NCI-H2227 treated with DMSO at 0.1 percent for 48 hours (cell line): ENCODE data around the gene KRTAP4-3.
"Not testable (repeated sequence)": the region's sequence is repeated elsewhere in the genome, so short reads cannot be mapped to it uniquely, and the experiment has no call there.

Experiments
- DNase-seq: peaks from one replicate; lab custom pipeline; 2025; lab: John Stamatoyannopoulos, UW

KRTAP4-3 gene

DNA sequence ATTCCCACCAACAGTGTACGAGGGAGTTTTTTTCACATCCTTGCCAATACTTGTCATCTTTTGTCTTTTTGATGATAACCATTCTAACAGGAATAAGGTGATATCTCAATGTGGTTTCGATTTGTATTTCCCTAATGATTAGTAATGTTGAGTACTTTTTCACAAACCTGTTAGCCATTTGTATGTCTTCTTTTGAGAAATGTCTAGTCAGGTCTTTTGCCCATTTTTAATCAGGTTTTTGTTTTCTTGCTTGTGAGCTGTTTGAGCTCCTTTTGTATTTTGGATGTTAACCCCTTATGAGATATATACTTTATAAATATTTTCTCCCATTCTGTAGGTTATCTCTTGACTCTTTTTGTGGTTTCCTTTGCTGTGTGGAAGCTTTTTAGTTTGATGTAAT, 16.5 kb downstream of the KRTAP4-3 start:
- DNase-seq: no peak

GRCh38 chr17:41150026-41150425, 18.0 kb downstream of the KRTAP4-3 start:
- DNase-seq: no peak

DNA sequence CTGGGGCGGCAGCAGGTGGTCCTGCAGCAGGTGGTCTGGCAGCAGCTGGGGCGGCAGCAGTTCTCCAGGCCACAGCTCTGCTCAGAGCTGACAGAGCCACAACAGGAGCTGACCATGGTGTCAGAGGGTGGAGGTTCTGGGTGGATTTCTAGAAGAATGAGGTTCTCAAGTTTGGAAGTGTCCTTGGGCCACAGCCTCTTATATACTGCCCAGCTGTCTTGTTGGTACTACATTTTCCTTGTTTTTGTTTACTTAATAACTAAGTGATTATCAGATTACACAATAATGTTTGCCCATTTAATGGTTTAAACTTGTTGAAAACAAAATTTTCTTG, 18.4 kb downstream of the KRTAP4-3 start, which contains the start of gene KRTAP4-5:
TSS of gene KRTAP4-5 (minus strand) at position 174 of the 334 bp plus-strand sequence. CDS start at position 116, 58 bp downstream.
- DNase-seq: no peak

GRCh38 chr17:41148971-41149651, 18.9 kb downstream of the KRTAP4-3 start:
- DNase-seq: not testable (repeated sequence)

- DNase-seq: no peak
Measured at GRCh38 chr17:41147531-41148204, 20.4 kb downstream of the KRTAP4-3 start.

GRCh38 chr17:41145261-41145660, 22.8 kb downstream of the KRTAP4-3 start:
- DNase-seq: no peak

DNA sequence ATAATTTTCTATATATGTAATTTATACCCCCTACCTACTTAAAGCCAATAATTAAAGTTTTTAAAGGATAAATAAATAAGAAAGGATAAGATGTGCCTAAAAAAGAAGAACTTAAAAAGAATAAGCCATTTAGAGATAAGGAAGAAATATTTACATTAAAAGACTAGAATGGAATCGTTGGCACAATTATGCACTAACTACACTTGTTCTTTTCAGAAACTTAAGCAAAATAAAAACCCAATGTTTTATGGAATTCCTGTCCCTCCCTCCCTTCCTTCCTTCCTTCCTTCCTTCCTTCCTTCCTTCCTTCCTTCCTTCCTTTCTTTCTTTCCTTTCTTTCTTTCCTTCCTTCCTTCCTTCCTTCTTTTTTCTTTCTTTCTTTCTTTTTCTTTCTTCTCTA, 23.2 kb downstream of the KRTAP4-3 start:
- DNase-seq: no peak

- DNase-seq: no peak
Measured at GRCh38 chr17:41141361-41141760, 26.7 kb downstream of the KRTAP4-3 start.

DNA sequence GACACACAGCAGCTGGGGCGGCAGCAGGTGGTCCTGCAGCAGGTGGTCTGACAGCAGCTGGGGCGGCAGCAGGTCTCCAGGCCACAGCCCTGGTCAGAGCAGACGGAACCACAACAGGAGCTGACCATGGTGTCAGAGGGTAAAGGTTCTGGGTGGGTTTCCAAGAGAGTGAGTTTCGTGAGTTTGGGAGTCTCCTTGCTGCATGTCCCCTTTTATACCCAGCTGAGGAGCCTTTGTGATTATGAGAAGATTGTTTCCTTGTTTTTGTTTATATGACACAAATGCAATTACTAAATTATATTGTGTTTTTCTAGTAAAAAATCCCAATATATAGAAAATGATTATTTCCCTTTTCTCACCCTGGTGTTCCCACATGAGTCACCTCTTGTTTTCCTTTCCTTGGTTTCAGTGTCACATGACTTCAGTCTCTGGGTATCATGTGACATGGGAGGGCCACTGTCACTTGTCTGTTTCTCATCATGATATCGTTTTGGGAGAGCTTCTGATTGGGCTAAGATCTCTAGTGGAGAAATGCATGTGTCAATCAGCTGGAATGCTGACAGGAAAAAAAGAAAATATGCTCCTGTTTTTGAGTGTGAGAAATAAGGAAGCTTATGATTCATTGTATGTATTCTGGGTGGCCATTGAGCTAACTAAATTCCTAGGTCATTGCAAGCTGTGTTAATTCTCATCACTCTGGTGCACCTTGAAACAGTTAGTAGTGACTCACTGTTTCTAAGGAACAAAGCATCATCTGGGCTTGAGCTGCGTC, 27.5 kb downstream of the KRTAP4-3 start, which contains the start of gene KRTAP4-6:
TSS of gene KRTAP4-6 (minus strand) at position 185 of the 772 bp plus-strand sequence. CDS start at position 128, 57 bp downstream.
- DNase-seq: no peak

GRCh38 chr17:41139865-41140264, 28.2 kb downstream of the KRTAP4-3 start:
- not testable (repeated sequence) for DNase-seq

- no peak for DNase-seq
Measured at GRCh38 chr17:41133880-41134735, 33.9 kb downstream of the KRTAP4-3 start.

- DNase-seq: no peak
Measured at GRCh38 chr17:41131979-41132378, 36.0 kb downstream of the KRTAP4-3 start.

- DNase-seq: no peak
Measured at GRCh38 chr17:41127371-41127770, 40.6 kb downstream of the KRTAP4-3 start.

- no peak for DNase-seq
Measured at GRCh38 chr17:41126412-41126811, 41.6 kb downstream of the KRTAP4-3 start.

DNA sequence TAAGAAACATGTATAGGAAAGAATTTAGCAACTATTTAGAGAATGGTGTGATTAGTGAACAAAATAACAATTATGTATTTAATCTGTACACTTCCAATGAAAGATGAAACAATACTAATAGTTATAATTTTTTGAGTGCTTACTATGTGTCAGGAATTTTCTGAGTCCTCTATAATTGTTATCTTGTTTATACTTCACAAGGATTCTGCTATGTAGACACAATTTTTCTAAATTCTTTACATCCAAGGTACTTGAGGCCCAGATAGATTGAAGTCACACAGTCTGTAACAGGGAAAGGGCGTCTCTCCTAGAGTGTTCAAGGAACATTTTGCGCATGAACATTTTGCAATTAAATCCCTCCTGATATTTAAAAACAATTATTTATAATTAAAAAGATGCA, 43.0 kb downstream of the KRTAP4-3 start:
- no peak for DNase-seq

- not testable (repeated sequence) for DNase-seq
Measured at GRCh38 chr17:41123991-41124371, 44.0 kb downstream of the KRTAP4-3 start, which contains the start of gene KRTAP4-12. Gene KRTAP4-12, minus strand, starts transcription at chr17:41124182. Its CDS starts 60 bp downstream, at chr17:41124122.

GRCh38 chr17:41123292-41123990, 44.6 kb downstream of the KRTAP4-3 start:
- DNase-seq: not testable (repeated sequence)

DNA sequence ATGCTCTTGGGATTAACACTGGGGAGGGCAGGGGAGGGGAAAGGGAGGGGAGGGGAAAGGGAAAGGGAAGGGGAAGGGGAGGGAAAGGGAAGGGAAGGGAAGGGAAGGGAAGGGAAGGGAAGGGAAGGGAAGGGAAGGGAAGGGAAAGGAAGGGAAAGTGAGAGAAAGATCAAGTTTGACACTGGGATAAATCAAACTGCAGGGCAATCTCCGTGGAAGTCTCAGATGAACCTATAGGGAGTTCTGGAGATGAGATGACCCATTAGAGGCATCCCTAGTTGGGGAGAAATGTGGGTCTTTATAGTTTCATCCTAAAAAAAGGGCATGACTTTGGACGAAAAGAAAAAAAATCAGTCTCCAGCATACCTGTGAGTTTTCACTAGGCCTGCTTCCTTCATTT, 46.3 kb downstream of the KRTAP4-3 start:
- no peak for DNase-seq

DNA sequence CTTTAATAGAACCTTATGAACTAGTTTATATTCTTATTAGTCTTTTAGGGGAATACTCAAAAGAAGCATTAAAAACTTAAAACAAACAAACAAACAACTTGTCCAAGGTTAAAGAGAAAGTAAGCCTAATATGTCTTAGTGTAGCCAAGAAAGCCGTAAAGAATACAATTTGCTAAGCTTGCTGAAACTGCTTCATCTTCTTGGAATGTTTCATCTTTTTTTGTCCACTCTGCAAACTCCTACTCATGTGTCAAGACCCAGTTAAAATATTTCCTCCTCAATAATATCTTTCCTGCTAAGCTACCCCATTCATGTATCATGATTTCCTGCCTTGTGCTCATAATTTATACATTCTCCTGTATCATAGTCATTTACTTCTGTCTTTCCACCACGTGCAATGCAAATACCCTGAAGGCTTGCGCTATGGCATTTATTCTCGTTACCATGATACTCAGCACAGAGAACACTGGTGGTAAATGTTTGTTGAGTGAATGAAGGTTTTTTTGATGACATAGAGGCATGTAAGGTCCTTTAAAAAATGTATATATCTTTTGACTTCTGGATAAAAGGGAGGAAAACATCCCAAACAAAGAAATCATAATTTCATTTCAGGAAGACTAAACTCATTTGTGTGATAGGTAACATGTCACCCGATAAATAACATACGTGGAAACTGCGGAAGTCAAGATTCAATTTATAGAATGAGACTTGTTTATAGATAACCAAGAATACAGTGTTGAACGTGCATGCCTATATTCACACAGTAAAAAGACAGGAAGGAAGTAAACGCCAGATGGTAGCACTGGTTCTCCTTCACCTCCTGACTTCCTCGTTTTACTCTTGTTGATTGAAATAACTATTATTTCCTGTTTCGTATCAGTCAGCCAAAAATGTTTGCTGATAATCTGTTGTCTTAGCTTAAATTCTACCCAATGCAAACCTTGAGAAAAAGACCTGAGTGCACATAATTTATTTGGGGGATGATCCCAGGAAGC, 48.0 kb downstream of the KRTAP4-3 start:
- DNase-seq: not testable (repeated sequence)

DNA sequence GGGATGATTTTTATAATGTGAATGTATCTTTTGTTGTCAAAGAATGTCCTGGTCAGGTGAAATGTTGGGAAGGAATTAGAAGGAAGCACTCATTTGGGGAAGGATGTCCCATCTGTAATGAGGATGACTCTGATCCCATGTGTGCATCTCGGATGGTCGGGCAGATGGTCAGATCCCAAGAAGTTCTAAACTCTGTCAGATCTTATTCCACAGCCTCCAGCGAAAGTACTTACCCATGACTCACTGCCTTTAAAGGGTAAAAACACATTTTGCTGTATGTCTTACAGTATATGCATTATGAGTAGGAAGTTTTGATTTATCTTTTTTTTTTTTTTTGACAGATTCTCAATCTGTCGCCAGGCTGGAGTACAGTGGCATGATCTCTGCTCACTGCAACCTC, 49.3 kb downstream of the KRTAP4-3 start:
- no peak for DNase-seq
